HL-60 (cell line): ENCODE measurements around the gene DOCK1.

Experiments
- DNase-seq, 2 experiments: peaks; one replicate each; pipeline ENCODE4 v3.0.0-alpha.2; 2010 to 2020; ENCODE audit warnings: low read depth in 1 of 2, low spot score in 1 of 2
- H3K27ac ChIP-seq: fragments of 250-450 bp; sonication (Bioruptor Pico); replicated peaks from 2 replicates; pipeline ENCODE4 v1.5.1; 2020; ENCODE audit warnings: mild to moderate bottlenecking, moderate library complexity
- H3K27me3 ChIP-seq: fragments of 250-450 bp; sonication (Bioruptor Pico); 2 replicates; pipeline ENCODE4 v1.5.1; 2021; ENCODE audit warnings: mild to moderate bottlenecking, moderate library complexity; ENCODE audit not compliant: insufficient read depth, poor library complexity, severe bottlenecking
- H3K4me3 ChIP-seq: replicated peaks from 2 replicates; pipeline ENCODE4 v1.5.1; 2011; ENCODE audit warnings: mild to moderate bottlenecking, control low read depth, low read length; ENCODE audit not compliant: insufficient read depth
- GABPA ChIP-seq: IDR thresholded peaks from 2 replicates; pipeline ENCODE4 v1.6.1; 2012; ENCODE audit warnings: low read depth
- POLR2AphosphoS5 ChIP-seq: IDR thresholded peaks from 2 replicates; pipeline ENCODE4 v1.6.1; 2012; ENCODE audit warnings: low read depth
- SPI1 ChIP-seq: IDR thresholded peaks from 2 replicates; pipeline ENCODE4 v1.6.1; 2012; ENCODE audit warnings: low read depth, mild to moderate bottlenecking, borderline replicate concordance
- TF ChIP-seq, protein P1 (sequence below): IDR thresholded peaks from one replicate; pipeline ENCODE4 v1.5.1; 2011; ENCODE audit warnings: low read length, control low read depth, inconsistent platforms; ENCODE audit not compliant: insufficient read depth
- TF ChIP-seq, protein P2 (sequence below): IDR thresholded peaks from 2 replicates; pipeline ENCODE4 v1.6.1; 2012; ENCODE audit warnings: low read depth; ENCODE audit not compliant: insufficient replicate concordance

DOCK1 gene

DNA sequence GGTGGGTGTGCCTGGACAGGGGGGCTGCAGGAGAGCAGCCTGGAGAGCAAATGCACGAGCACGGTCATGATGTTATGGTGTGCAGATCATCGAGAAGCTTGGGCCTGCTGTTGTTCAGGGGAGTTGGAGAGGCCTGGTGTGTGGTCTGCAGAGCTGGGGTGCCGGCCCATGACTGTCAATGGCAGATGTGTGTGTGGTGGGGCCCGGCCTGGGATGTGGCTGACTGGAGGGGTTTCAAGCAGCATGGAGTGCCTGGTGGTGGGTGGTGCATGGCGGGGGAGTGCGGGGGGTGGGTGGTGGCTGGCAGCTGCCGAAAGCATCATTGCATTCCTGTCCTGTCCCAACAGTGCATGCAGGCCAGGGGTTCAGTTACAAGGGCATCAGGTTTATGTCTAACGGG is 122.6 kb downstream of the DOCK1 start:
- H3K4me3 ChIP-seq, result no peak overlapping the region
- no peak for TF ChIP-seq SPI1
- TF ChIP-seq, protein P1, sequence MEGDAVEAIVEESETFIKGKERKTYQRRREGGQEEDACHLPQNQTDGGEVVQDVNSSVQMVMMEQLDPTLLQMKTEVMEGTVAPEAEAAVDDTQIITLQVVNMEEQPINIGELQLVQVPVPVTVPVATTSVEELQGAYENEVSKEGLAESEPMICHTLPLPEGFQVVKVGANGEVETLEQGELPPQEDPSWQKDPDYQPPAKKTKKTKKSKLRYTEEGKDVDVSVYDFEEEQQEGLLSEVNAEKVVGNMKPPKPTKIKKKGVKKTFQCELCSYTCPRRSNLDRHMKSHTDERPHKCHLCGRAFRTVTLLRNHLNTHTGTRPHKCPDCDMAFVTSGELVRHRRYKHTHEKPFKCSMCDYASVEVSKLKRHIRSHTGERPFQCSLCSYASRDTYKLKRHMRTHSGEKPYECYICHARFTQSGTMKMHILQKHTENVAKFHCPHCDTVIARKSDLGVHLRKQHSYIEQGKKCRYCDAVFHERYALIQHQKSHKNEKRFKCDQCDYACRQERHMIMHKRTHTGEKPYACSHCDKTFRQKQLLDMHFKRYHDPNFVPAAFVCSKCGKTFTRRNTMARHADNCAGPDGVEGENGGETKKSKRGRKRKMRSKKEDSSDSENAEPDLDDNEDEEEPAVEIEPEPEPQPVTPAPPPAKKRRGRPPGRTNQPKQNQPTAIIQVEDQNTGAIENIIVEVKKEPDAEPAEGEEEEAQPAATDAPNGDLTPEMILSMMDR, result no peak
- no peak for TF ChIP-seq GABPA
- TF ChIP-seq, protein P2, sequence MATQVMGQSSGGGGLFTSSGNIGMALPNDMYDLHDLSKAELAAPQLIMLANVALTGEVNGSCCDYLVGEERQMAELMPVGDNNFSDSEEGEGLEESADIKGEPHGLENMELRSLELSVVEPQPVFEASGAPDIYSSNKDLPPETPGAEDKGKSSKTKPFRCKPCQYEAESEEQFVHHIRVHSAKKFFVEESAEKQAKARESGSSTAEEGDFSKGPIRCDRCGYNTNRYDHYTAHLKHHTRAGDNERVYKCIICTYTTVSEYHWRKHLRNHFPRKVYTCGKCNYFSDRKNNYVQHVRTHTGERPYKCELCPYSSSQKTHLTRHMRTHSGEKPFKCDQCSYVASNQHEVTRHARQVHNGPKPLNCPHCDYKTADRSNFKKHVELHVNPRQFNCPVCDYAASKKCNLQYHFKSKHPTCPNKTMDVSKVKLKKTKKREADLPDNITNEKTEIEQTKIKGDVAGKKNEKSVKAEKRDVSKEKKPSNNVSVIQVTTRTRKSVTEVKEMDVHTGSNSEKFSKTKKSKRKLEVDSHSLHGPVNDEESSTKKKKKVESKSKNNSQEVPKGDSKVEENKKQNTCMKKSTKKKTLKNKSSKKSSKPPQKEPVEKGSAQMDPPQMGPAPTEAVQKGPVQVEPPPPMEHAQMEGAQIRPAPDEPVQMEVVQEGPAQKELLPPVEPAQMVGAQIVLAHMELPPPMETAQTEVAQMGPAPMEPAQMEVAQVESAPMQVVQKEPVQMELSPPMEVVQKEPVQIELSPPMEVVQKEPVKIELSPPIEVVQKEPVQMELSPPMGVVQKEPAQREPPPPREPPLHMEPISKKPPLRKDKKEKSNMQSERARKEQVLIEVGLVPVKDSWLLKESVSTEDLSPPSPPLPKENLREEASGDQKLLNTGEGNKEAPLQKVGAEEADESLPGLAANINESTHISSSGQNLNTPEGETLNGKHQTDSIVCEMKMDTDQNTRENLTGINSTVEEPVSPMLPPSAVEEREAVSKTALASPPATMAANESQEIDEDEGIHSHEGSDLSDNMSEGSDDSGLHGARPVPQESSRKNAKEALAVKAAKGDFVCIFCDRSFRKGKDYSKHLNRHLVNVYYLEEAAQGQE, result no peak
- H3K27ac ChIP-seq, result no peak overlapping the region
- no peaks in the 10 kb centered on the region for H3K27me3 ChIP-seq
- no peak for DNase-seq

DNA sequence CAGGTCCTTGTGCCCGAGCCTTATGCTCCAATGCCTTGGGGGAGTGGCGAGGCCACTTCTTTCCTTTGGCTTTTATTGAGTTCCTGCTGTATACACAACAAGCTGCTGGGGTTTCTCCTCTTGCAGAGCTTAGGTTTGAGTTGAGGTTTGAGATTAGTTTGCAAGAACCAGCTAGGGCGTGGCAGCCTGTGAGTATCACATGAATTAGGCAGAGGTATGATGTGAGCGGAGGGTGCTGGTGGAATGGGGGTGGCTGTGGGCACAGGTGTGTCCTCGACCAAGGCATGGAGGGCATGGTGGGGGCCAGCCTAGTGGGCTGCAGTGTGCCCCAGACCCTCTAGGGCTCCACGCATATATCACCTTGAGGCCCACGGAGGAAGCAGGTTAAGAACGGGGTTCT is 123.3 kb downstream of the DOCK1 start:
- Histone ChIP-seq H3K27me3 (no peaks in the 10 kb centered on the region), H3K4me3 (no peak overlapping the region), H3K27ac (no peak overlapping the region)
- DNase-seq, result no peak
- TF ChIP-seq POLR2AphosphoS5, result no peak

DNA sequence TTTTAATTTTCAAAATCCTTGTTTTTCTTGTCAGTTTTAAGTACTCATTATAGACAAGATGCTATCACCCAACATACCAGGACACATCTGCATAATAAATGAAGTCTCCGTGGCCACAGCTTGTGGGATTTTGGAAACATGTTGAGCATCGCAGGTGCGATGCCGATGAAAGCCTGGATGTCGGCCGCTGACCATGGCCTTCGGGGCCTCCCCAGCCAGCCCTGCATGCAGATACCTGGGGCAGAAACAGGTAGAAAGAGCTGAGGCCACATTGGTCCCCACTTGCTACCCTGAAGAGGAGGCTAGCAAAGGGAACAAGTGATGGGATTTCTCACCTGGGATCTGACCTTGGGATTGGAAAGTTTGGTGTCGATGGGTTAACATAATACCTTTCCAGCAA is 123.8 kb downstream of the DOCK1 start:
- TF ChIP-seq GABPA (no peak), SPI1 (no peak), POLR2AphosphoS5 (no peak)
- TF ChIP-seq, protein P1, result no peak
- TF ChIP-seq, protein P2, result no peak
- DNase-seq, result no peak

GRCh38 chr10:127033216-127034033 is 128.2 kb downstream of the DOCK1 start:
- Histone ChIP-seq H3K4me3 (no peak overlapping the region), H3K27ac (no peak overlapping the region), H3K27me3 (no peaks in the 10 kb centered on the region)
- no peak for DNase-seq
- no peak for TF ChIP-seq POLR2AphosphoS5
- no peak for TF ChIP-seq SPI1
- TF ChIP-seq GABPA, result no peak
- TF ChIP-seq, protein P1, result no peak
- TF ChIP-seq, protein P2, result no peak

More for the DNA sequence above, 123.8 kb downstream of the DOCK1 start:
- Histone ChIP-seq H3K27me3 (no peaks in the 10 kb centered on the region), H3K4me3 (no peak overlapping the region), H3K27ac (no peak overlapping the region)
